Smooth muscle cell (in vitro differentiated cells): Measurements from ENCODE around the gene SIM2. TPM values are rescaled to one million over a fixed set of nuclear protein-coding genes. Genes with fewer than 3 reads are reported as not detected.

Experiments used
- DNase-seq: peaks from one replicate; lab custom pipeline; 2025; ENCODE audit not compliant: unreplicated experiment; lab: John Stamatoyannopoulos, UW
- H2AFZ ChIP-seq: fragments of 200-600 bp; sonication (generic); 2 replicates; pipeline ENCODE4 v1.6.0; 2016; ENCODE audit warnings: antibody characterized with exemption, low read depth, mild to moderate bottlenecking
- H3F3A ChIP-seq: fragments of 200-600 bp; sonication (generic); 2 replicates; pipeline ENCODE4 v1.6.0; 2017; ENCODE audit warnings: antibody characterized with exemption, low read depth
- H3K27ac ChIP-seq: fragments of 200-600 bp; sonication (generic); 2 replicates; pipeline ENCODE4 v1.5.1; 2016; ENCODE audit warnings: low read depth, mild to moderate bottlenecking
- H3K27me3 ChIP-seq: fragments of 200-600 bp; sonication (generic); 2 replicates; pipeline ENCODE4 v1.6.1; 2016; ENCODE audit warnings: low read depth, mild to moderate bottlenecking
- H3K36me3 ChIP-seq: fragments of 200-600 bp; sonication (generic); 2 replicates; pipeline ENCODE4 v1.5.1; 2016; ENCODE audit warnings: low read depth
- H3K4me1 ChIP-seq: fragments of 200-600 bp; sonication (generic); 2 replicates; pipeline ENCODE4 v1.5.1; 2016; ENCODE audit warnings: low read depth
- H3K4me2 ChIP-seq: fragments of 200-600 bp; sonication (generic); 2 replicates; pipeline ENCODE4 v1.6.0; 2016; ENCODE audit warnings: mild to moderate bottlenecking
- H3K4me3 ChIP-seq: fragments of 200-600 bp; sonication (generic); 2 replicates; pipeline ENCODE4 v1.5.1; 2016; ENCODE audit warnings: mild to moderate bottlenecking
- H3K79me2 ChIP-seq: fragments of 200-600 bp; sonication (generic); 2 replicates; pipeline ENCODE4 v1.6.0; 2016; ENCODE audit warnings: low read depth, mild to moderate bottlenecking
- H3K9ac ChIP-seq: fragments of 200-600 bp; sonication (generic); 2 replicates; pipeline ENCODE4 v1.6.0; 2016; ENCODE audit warnings: low read depth
- H3K9me3 ChIP-seq: fragments of 200-600 bp; sonication (generic); replicated peaks from 2 replicates; pipeline ENCODE4 v1.5.1; 2016; ENCODE audit warnings: low read depth
- H4K20me1 ChIP-seq: fragments of 200-600 bp; sonication (generic); 2 replicates; pipeline ENCODE4 v1.6.0; 2016; ENCODE audit warnings: low read depth
- CTCF ChIP-seq: fragments of 200-600 bp; sonication (generic); IDR thresholded peaks from 2 replicates; pipeline ENCODE4 v1.5.1; 2017; ENCODE audit warnings: borderline replicate concordance, mild to moderate bottlenecking, antibody characterized with exemption; ENCODE audit not compliant: insufficient read depth, poor library complexity, severe bottlenecking
- WGBS: methylation state at CpG from one replicate; pipeline ENCODE4 v1.1.7; 2016; ENCODE audit warnings: low lambda C conversion rate; 5-methylcytosine and 5-hydroxymethylcytosine counted together
- polyA plus RNA-seq: library from polyadenylated mRNA; unstranded; fragments of >200 nt; fragmentation: Nextera tagmentation; extraction: Ambion mirVana; gene quantifications from 2 replicates; pipeline ENCODE4 v1.2.1, GENCODE V29; 2016
- total RNA-seq: library from RNA; depleted of rRNA; stranded (reverse); fragments of >200 nt; gene quantifications from 2 replicates; pipeline ENCODE4 v1.2.3, GENCODE V29; 2014

The SIM2 gene
- total and polyA plus RNA-seq, 2 experiments from 2014 or later = 0.25 TPM; not detected in 1

GRCh38 chr21:36708286-36709029 is 9.5 kb downstream of the SIM2 start:
- Histone ChIP-seq H3F3A (no peaks in the 10 kb centered on the region), H2AFZ (no peak overlapping the region), H3K27ac (no peak overlapping the region), H3K36me3 (no peaks in the 10 kb centered on the region), H3K27me3 (peaks cover 100% of the 10 kb centered on the region), H3K4me1 (peaks cover 50% of the 10 kb centered on the region), H3K4me2 (peak overlapping the region; percentile 80), H3K9ac (no peak overlapping the region), H3K79me2 (no peaks in the 10 kb centered on the region), H3K4me3 (peak overlapping the region; percentile 35), H4K20me1 (no peaks in the 10 kb centered on the region), H3K9me3 (no peaks in the 10 kb centered on the region)
- TF ChIP-seq CTCF = no peak
- no peak for DNase-seq
- 6% methylated on average over 39 of the region's 44 CpGs for WGBS

- Histone ChIP-seq H3K79me2 (no peaks in the 10 kb centered on the region), H2AFZ (no peak overlapping the region), H3K4me3 (peak overlapping the region; percentile 35), H3K9me3 (no peaks in the 10 kb centered on the region), H3K36me3 (no peaks in the 10 kb centered on the region), H3F3A (no peaks in the 10 kb centered on the region), H3K4me2 (peak overlapping the region; percentile 80), H3K9ac (no peak overlapping the region), H3K27ac (no peak overlapping the region), H3K4me1 (peaks cover 50% of the 10 kb centered on the region), H3K27me3 (peaks cover 100% of the 10 kb centered on the region), H4K20me1 (no peaks in the 10 kb centered on the region)
- 4% methylated on average over 42 of the region's 55 CpGs for WGBS
- no peak for DNase-seq
- no peak for TF ChIP-seq CTCF
These were observed 10.3 kb downstream of the SIM2 start for GRCh38 chr21:36709030-36709867.

- Histone ChIP-seq H3K9me3 (no peaks in the 10 kb centered on the region), H3K36me3 (no peaks in the 10 kb centered on the region), H3K27ac (no peak overlapping the region), H3K9ac (no peak overlapping the region), H3K27me3 (peaks cover 100% of the 10 kb centered on the region), H2AFZ (peak overlapping the region; percentile 50), H3F3A (no peaks in the 10 kb centered on the region), H3K4me1 (peaks cover 44% of the 10 kb centered on the region), H3K4me3 (peak overlapping the region; percentile 53), H4K20me1 (no peaks in the 10 kb centered on the region), H3K79me2 (no peaks in the 10 kb centered on the region), H3K4me2 (peak overlapping the region; percentile 91)
- DNase-seq = no peak
- 8% methylated on average over 38 of the region's 38 CpGs for WGBS
- no peak for TF ChIP-seq CTCF
These were observed 11.2 kb downstream of the SIM2 start for GRCh38 chr21:36709868-36710728.
